ENCODE measurements around the gene ARHGAP45.

The ARHGAP45 gene

GRCh38 chr19:1039646-1040475 is 27.1 kb upstream of the ARHGAP45 start, which contains the start of gene ABCA7:
TSS of gene ABCA7 (plus strand) at chr19:1040107. CDS start at chr19:1041362, 1,255 bp downstream.
- Histone ChIP-seq H3K9ac (ENCODE audit: low read depth, low read length, poor library complexity) (peak within 1 kb of the TSS; percentile 81), H3K27me3 (ENCODE audit: control insufficient read depth in 3 of 3, insufficient read depth in 3 of 3, low read depth in 1 of 3, low read length in 3 of 3) (no peaks in the 10 kb centered on the region), H3K4me2 (ENCODE audit: insufficient read depth, low read length, poor library complexity, severe bottlenecking) (peak within 1 kb of the TSS; percentile 82), H3K4me3 (ENCODE audit: low read length in 2 of 2) (peak within 1 kb of the TSS; percentile 57 to 71), H3K9me3 (replicated peaks in 1 of 2; ENCODE audit: control insufficient read depth in 2 of 2, insufficient read depth in 1 of 2, low read depth in 1 of 2, low read length in 2 of 2) (no peaks in the 10 kb centered on the region), H2AK5ac (ENCODE audit: low read depth, low read length) (peak within 1 kb of the TSS; percentile 63), H4K91ac (ENCODE audit: low read depth, low read length, poor library complexity) (no peak within 1 kb of the TSS), H3K14ac (ENCODE audit: low read length) (no peak within 1 kb of the TSS), H3K4ac (ENCODE audit: low read length) (no peak within 1 kb of the TSS), H2BK5ac (ENCODE audit: low read length) (peak within 1 kb of the TSS; percentile 2), H2BK12ac (ENCODE audit: low read length) (no peak within 1 kb of the TSS), H3K27ac (replicated peaks; ENCODE audit: low read length) (peak within 1 kb of the TSS; percentile 54), H3K4me1 (ENCODE audit: control insufficient read depth in 2 of 2, insufficient read depth in 1 of 2, low read depth in 1 of 2, low read length in 2 of 2) (peaks cover 7 to 13% of the 10 kb centered on the region in 2 donors), H3K36me3 (replicated peaks in 1 of 2; ENCODE audit: control insufficient read depth in 2 of 2, insufficient read depth in 2 of 2, low read length in 2 of 2) (peaks cover 20 to 35% of the 10 kb centered on the region in 2 donors), H2BK15ac (ENCODE audit: low read length) (no peak within 1 kb of the TSS), H2BK120ac (ENCODE audit: low read depth, low read length) (peak within 1 kb of the TSS; percentile 81), H2AFZ (ENCODE audit: low read length) (peak within 1 kb of the TSS; percentile 90), H4K8ac (ENCODE audit: low read depth, low read length) (no peak within 1 kb of the TSS), H3K18ac (ENCODE audit: low read length) (peak within 1 kb of the TSS; percentile 94), H3K23ac (ENCODE audit: low read depth, low read length, poor library complexity) (peak within 1 kb of the TSS; percentile 89), H3K79me1 (ENCODE audit: low read depth, low read length) (peaks cover 4% of the 10 kb centered on the region)
- no CpG with 5 or more reads among the region's 56 CpGs for WGBS, 2 donors (ENCODE audit: extremely low coverage in 2 of 2, insufficient read length in 2 of 2, insufficient replicate concordance in 1 of 2)
- DNase-seq (ENCODE audit: low spot score) = peak; percentile 96

- H3K14ac ChIP-seq (ENCODE audit: low read length) = no peak overlapping the region
- H3K4me1 ChIP-seq (ENCODE audit: control insufficient read depth in 2 of 2, insufficient read depth in 1 of 2, low read depth in 1 of 2, low read length in 2 of 2) = peaks cover 7 to 13% of the 10 kb centered on the region in 2 donors
- H2BK120ac ChIP-seq (ENCODE audit: low read depth, low read length) = no peak overlapping the region
- peak overlapping the region; percentile 90 for H2AFZ ChIP-seq (ENCODE audit: low read length)
- no peak overlapping the region for H3K27ac ChIP-seq (replicated peaks; ENCODE audit: low read length)
- peak overlapping the region; percentile 57 to 72 for H3K4me3 ChIP-seq (ENCODE audit: low read length in 2 of 2)
- H4K8ac ChIP-seq (ENCODE audit: low read depth, low read length) = no peak overlapping the region
- peak overlapping the region; percentile 89 for H3K18ac ChIP-seq (ENCODE audit: low read length)
- DNase-seq (ENCODE audit: low spot score) = peak; percentile 88
- WGBS, 2 donors (ENCODE audit: extremely low coverage in 2 of 2, insufficient read length in 2 of 2, insufficient replicate concordance in 1 of 2) = no CpG with 5 or more reads among the region's 27 CpGs
- H2BK5ac ChIP-seq (ENCODE audit: low read length) = no peak overlapping the region
- H3K4me2 ChIP-seq (ENCODE audit: insufficient read depth, low read length, poor library complexity, severe bottlenecking) = peak overlapping the region; percentile 82
- H2BK15ac ChIP-seq (ENCODE audit: low read length) = peak overlapping the region; percentile 87
- no peaks in the 10 kb centered on the region for H3K9me3 ChIP-seq (replicated peaks in 1 of 2; ENCODE audit: control insufficient read depth in 2 of 2, insufficient read depth in 1 of 2, low read depth in 1 of 2, low read length in 2 of 2)
- no peak overlapping the region for H3K4ac ChIP-seq (ENCODE audit: low read length)
- peak overlapping the region; percentile 94 for H2AK5ac ChIP-seq (ENCODE audit: low read depth, low read length)
- H3K27me3 ChIP-seq (ENCODE audit: control insufficient read depth in 3 of 3, insufficient read depth in 3 of 3, low read depth in 1 of 3, low read length in 3 of 3) = no peaks in the 10 kb centered on the region
- H3K79me1 ChIP-seq (ENCODE audit: low read depth, low read length) = peaks cover 4% of the 10 kb centered on the region
- peak overlapping the region; percentile 66 for H3K9ac ChIP-seq (ENCODE audit: low read depth, low read length, poor library complexity)
- no peak overlapping the region for H4K91ac ChIP-seq (ENCODE audit: low read depth, low read length, poor library complexity)
- peak overlapping the region; percentile 80 for H3K23ac ChIP-seq (ENCODE audit: low read depth, low read length, poor library complexity)
- no peak overlapping the region for H2BK12ac ChIP-seq (ENCODE audit: low read length)
- peaks cover 20 to 29% of the 10 kb centered on the region in 2 donors for H3K36me3 ChIP-seq (replicated peaks in 1 of 2; ENCODE audit: control insufficient read depth in 2 of 2, insufficient read depth in 2 of 2, low read length in 2 of 2)
Measured at GRCh38 chr19:1040476-1041271, 26.3 kb upstream of the ARHGAP45 start.

- H2BK12ac ChIP-seq (ENCODE audit: low read length) = no peak overlapping the region
- H3K27ac ChIP-seq (replicated peaks; ENCODE audit: low read length) = no peak overlapping the region
- H2BK5ac ChIP-seq (ENCODE audit: low read length) = no peak overlapping the region
- no peaks in the 10 kb centered on the region for H3K27me3 ChIP-seq (ENCODE audit: control insufficient read depth in 3 of 3, insufficient read depth in 3 of 3, low read depth in 1 of 3, low read length in 3 of 3)
- H2BK120ac ChIP-seq (ENCODE audit: low read depth, low read length) = no peak overlapping the region
- H3K9me3 ChIP-seq (replicated peaks in 1 of 2; ENCODE audit: control insufficient read depth in 2 of 2, insufficient read depth in 1 of 2, low read depth in 1 of 2, low read length in 2 of 2) = no peaks in the 10 kb centered on the region
- H3K23ac ChIP-seq (ENCODE audit: low read depth, low read length, poor library complexity) = peak overlapping the region; percentile 80
- peak overlapping the region; percentile 90 for H2AFZ ChIP-seq (ENCODE audit: low read length)
- no peak for DNase-seq (ENCODE audit: low spot score)
- H3K4ac ChIP-seq (ENCODE audit: low read length) = peak overlapping the region; percentile 38
- peak overlapping the region; percentile 57 to 72 for H3K4me3 ChIP-seq (ENCODE audit: low read length in 2 of 2)
- H3K4me2 ChIP-seq (ENCODE audit: insufficient read depth, low read length, poor library complexity, severe bottlenecking) = peak overlapping the region; percentile 71
- H2AK5ac ChIP-seq (ENCODE audit: low read depth, low read length) = peak overlapping the region; percentile 94
- peak overlapping the region; percentile 89 for H3K18ac ChIP-seq (ENCODE audit: low read length)
- peaks cover 16 to 23% of the 10 kb centered on the region in 2 donors for H3K36me3 ChIP-seq (replicated peaks in 1 of 2; ENCODE audit: control insufficient read depth in 2 of 2, insufficient read depth in 2 of 2, low read length in 2 of 2)
- WGBS, 2 donors (ENCODE audit: extremely low coverage in 2 of 2, insufficient read length in 2 of 2, insufficient replicate concordance in 1 of 2) = no CpG with 5 or more reads among the region's 26 CpGs
- H3K79me1 ChIP-seq (ENCODE audit: low read depth, low read length) = peaks cover 4% of the 10 kb centered on the region
- peak overlapping the region; percentile 72 for H4K91ac ChIP-seq (ENCODE audit: low read depth, low read length, poor library complexity)
- H4K8ac ChIP-seq (ENCODE audit: low read depth, low read length) = no peak overlapping the region
- H3K4me1 ChIP-seq (ENCODE audit: control insufficient read depth in 2 of 2, insufficient read depth in 1 of 2, low read depth in 1 of 2, low read length in 2 of 2) = peaks cover 7 to 13% of the 10 kb centered on the region in 2 donors
- peak overlapping the region; percentile 75 for H3K14ac ChIP-seq (ENCODE audit: low read length)
- H2BK15ac ChIP-seq (ENCODE audit: low read length) = peak overlapping the region; percentile 88
- H3K9ac ChIP-seq (ENCODE audit: low read depth, low read length, poor library complexity) = peak overlapping the region; percentile 66
Measured at GRCh38 chr19:1041272-1041834, 25.6 kb upstream of the ARHGAP45 start.
